Fibroblast of the aortic adventitia (primary cell): ENCODE results near the gene RTL1. TPM values are rescaled to one million over a fixed set of nuclear protein-coding genes. Genes with fewer than 3 reads are reported as not detected.

Source experiments
- DNase-seq: peaks from one replicate; pipeline ENCODE4 v3.0.0-alpha.2; 2010; ENCODE audit warnings: low read depth
- H3K4me3 ChIP-seq: 2 replicates; pipeline ENCODE4 v1.5.1; 2011; ENCODE audit warnings: low read depth, mild to moderate bottlenecking, control low read depth, low read length, moderate library complexity
- total RNA-seq: library from RNA; depleted of rRNA; stranded (reverse); fragments of >200 nt; gene quantifications from 2 replicates; pipeline ENCODE4 v1.2.3, GENCODE V29; 2012; ENCODE audit warnings: low replicate concordance
- TF ChIP-seq, protein P1 (sequence below): IDR thresholded peaks from 2 replicates; pipeline ENCODE4 v1.5.1; 2011; ENCODE audit warnings: mild to moderate bottlenecking, low read length, control low read depth, inconsistent platforms; ENCODE audit not compliant: insufficient read depth

The RTL1 gene
- total RNA-seq: not detected in 2 replicates

DNA sequence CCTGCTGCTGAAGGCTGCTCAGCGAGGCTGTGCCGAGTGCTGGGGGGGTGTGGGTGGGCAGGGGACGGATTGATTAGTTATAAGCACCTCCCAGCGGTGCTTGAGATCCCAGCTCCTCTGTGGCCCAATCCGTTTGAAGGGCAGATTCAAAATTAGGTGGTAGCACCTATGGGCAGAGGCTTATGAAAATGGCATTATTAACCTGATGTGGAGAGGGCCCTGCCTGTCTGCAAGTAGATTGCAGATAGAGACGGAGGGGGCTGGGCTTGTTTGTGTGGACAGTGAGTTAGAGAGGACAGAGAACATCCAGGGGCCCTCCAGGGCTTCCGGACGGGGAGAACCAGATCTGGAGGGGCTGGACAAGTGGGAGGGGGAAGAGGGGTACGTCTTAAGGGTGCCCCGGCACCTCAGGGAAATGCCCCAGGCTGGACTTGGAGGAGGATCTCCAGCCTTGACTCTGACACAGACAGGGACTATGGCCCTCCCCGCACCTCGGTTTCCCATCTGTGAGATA, at the start of gene RTL1:
TSS of gene RTL1 (minus strand) at position 51 of the 514 bp plus-strand sequence. CDS start 18,934 bp downstream, outside the sequence.
- TF ChIP-seq, protein P1, sequence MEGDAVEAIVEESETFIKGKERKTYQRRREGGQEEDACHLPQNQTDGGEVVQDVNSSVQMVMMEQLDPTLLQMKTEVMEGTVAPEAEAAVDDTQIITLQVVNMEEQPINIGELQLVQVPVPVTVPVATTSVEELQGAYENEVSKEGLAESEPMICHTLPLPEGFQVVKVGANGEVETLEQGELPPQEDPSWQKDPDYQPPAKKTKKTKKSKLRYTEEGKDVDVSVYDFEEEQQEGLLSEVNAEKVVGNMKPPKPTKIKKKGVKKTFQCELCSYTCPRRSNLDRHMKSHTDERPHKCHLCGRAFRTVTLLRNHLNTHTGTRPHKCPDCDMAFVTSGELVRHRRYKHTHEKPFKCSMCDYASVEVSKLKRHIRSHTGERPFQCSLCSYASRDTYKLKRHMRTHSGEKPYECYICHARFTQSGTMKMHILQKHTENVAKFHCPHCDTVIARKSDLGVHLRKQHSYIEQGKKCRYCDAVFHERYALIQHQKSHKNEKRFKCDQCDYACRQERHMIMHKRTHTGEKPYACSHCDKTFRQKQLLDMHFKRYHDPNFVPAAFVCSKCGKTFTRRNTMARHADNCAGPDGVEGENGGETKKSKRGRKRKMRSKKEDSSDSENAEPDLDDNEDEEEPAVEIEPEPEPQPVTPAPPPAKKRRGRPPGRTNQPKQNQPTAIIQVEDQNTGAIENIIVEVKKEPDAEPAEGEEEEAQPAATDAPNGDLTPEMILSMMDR: no peak

DNA sequence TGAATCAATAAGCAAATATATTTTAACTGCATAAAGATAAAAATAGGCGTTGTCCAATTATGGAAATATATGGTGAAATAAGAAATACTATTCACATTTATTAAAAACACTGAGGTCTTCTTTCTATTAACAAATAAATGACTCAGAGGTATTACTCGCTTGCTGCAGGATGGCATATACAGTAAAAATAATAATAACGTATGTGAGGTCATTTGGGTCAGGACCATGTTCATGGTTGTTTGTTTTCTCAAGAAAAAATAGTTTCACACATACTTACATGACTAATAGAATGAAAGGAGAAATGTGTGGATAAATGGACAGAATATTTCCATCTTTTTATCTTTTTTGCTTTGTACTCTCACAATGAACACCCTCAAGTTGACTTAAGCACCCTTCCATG, 46.5 kb upstream of the RTL1 start:
- TF ChIP-seq, protein P1: no peak
- no peak for DNase-seq
- no peak overlapping the region for H3K4me3 ChIP-seq

More for the DNA sequence above, at the start of gene RTL1:
- DNase-seq: no peak
- no peak within 1 kb of the TSS for H3K4me3 ChIP-seq

DNA sequence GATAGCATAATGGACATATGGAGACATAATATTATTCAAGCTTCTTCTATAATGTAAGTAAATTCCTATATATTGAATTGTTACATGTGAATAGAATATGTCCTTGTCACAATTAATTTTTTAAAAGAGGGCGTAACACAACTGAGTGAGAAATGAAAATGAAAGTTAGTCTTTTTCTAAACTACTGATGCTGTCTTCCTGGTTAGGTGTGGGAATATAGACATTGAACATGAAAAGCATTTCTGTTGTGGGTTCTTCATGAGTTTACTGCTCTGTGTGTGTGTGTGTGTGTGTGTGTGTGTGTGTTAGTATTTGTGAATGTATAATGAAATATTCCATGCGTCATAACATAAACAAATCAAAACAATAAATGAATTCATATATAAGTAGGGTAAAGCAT, 40.5 kb upstream of the RTL1 start:
- DNase-seq: no peak
- H3K4me3 ChIP-seq: no peak overlapping the region
- TF ChIP-seq, protein P1: no peak

DNA sequence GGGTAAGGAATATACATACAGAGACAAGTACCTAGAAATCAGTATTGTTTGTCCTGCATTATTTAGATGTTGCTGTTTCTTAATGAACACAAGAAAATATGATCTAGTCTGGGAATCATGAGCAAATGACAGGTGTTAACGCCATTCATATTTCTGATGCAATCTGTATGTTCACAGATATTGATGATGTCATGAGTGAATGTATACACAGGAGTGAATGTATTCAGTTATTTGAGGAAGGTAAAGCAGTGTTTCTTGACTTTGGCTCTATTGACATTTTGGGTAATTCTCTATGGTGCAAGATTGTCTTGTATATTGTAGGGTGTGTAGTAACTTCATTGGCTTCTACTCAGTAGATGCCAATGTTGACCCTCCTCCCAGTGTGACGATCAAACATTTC, 26.7 kb upstream of the RTL1 start:
- TF ChIP-seq, protein P1: no peak
- DNase-seq: no peak
- no peak overlapping the region for H3K4me3 ChIP-seq

DNA sequence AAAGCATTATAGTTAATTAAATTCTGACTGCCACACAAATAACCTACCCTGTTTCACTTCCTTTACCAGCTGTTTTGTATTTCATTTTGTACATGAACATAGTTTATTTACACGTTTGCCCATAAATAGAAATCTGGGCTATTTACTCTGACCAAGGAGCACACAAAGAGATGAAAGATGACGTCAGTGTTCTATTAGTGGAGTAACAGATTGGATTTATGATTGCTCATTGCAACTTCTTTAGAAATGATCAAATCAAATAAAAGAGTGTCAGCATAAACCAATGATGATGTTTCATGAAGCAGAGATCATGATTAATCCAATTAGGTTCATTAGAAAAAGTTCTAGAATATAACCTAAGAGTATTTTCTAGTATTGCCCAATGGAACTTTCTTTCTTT, 12.0 kb upstream of the RTL1 start:
- no peak for DNase-seq
- TF ChIP-seq, protein P1: no peak

DNA sequence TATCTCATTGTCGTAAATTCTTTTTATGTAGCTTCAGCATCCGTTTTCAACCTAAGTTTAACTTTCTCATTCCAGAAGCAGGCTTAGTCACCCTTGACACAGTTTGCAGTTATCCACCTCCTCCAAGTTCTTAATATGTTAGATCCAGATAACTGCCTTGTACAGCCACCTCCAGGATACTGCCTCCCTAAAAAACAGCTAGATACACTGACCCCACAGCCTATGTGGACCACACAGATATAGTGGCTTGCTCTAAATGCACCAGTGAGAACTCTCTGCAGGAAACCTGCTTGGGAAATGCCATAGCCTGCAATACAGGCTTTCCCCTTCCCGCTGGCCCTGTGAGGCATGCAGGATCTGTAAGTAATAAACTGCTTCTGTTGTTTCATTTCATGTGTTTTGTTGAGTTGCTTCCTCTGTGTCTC, 11.1 kb upstream of the RTL1 start:
- peak; percentile 13 for DNase-seq
- no peak overlapping the region for H3K4me3 ChIP-seq
- TF ChIP-seq, protein P1: no peak

More for the DNA sequence above, 12.0 kb upstream of the RTL1 start:
- no peak overlapping the region for H3K4me3 ChIP-seq
